GM19193 (cell line): ENCODE data around the gene DHRS3.

Source experiments
- POLR2A ChIP-seq: IDR thresholded peaks from 4 replicates; pipeline ENCODE4 v1.6.1; 2011; ENCODE audit not compliant: insufficient read depth, insufficient read length; ENCODE audit errors: extremely low read depth

Gene DHRS3

GRCh38 chr1:12562955-12563576, 54.9 kb downstream of the DHRS3 start:
- TF ChIP-seq POLR2A = no peak

- TF ChIP-seq POLR2A = no peak
These were observed 56.9 kb downstream of the DHRS3 start for GRCh38 chr1:12561121-12561520.

GRCh38 chr1:12556957-12557935, 60.8 kb downstream of the DHRS3 start:
- TF ChIP-seq POLR2A = no peak

- no peak for TF ChIP-seq POLR2A
These were observed 61.6 kb downstream of the DHRS3 start for GRCh38 chr1:12556368-12556930.

- no peak for TF ChIP-seq POLR2A
These were observed 62.3 kb downstream of the DHRS3 start for GRCh38 chr1:12555411-12556367.

GRCh38 chr1:12554521-12555305, 63.3 kb downstream of the DHRS3 start:
- TF ChIP-seq POLR2A = no peak

GRCh38 chr1:12553963-12554362, 64.0 kb downstream of the DHRS3 start:
- TF ChIP-seq POLR2A = no peak

GRCh38 chr1:12552951-12553921, 64.8 kb downstream of the DHRS3 start:
- TF ChIP-seq POLR2A = no peak

GRCh38 chr1:12552111-12552888, 65.7 kb downstream of the DHRS3 start:
- no peak for TF ChIP-seq POLR2A

- TF ChIP-seq POLR2A = no peak
These were observed 66.4 kb downstream of the DHRS3 start for GRCh38 chr1:12551584-12551983.

- TF ChIP-seq POLR2A = no peak
These were observed 68.3 kb downstream of the DHRS3 start for GRCh38 chr1:12549460-12550349.
